DMS114 treated with DMSO at 0.1 percent for 48 hours (cell line): Measurements from ENCODE around the gene SPINDOC.
"Not testable (repeated sequence)": the region's sequence is repeated elsewhere in the genome, so short reads cannot be mapped to it uniquely, and the experiment has no call there.

Source experiments
- DNase-seq: peaks from one replicate; lab custom pipeline; 2025; ENCODE audit not compliant: unreplicated experiment; lab: John Stamatoyannopoulos, UW

SPINDOC gene

GRCh38 chr11:63813035-63813562 lies at the start of gene SPINDOC:
SPINDOC (plus strand) TSS chr11:63813456; CDS start chr11:63813687, 231 bp downstream.
- DNase-seq = peak; percentile 55

- DNase-seq = no peak
Measured at GRCh38 chr11:63763496-63764339, 49.5 kb upstream of the SPINDOC start.

GRCh38 chr11:63764340-63764678 lies 48.9 kb upstream of the SPINDOC start:
- DNase-seq = no peak

GRCh38 chr11:63764679-63765647 lies 48.3 kb upstream of the SPINDOC start:
- no peak for DNase-seq

- no peak for DNase-seq
Measured at GRCh38 chr11:63765688-63766241, 47.5 kb upstream of the SPINDOC start.

- no peak for DNase-seq
Measured at GRCh38 chr11:63766531-63767235, 46.6 kb upstream of the SPINDOC start.

- DNase-seq = no peak
Measured at GRCh38 chr11:63767267-63767564, 46.0 kb upstream of the SPINDOC start.

- DNase-seq = peak; percentile 79
Measured at GRCh38 chr11:63767565-63768236, 45.6 kb upstream of the SPINDOC start.

GRCh38 chr11:63768237-63769041 lies 44.8 kb upstream of the SPINDOC start, which contains the start of gene ZFTA:
ZFTA (minus strand) TSS chr11:63768775; CDS start chr11:63768622, 153 bp downstream.
- peak; percentile 21 for DNase-seq

GRCh38 chr11:63769042-63769713 lies 44.1 kb upstream of the SPINDOC start:
- DNase-seq = no peak

GRCh38 chr11:63769714-63770455 lies 43.4 kb upstream of the SPINDOC start:
- DNase-seq = no peak

GRCh38 chr11:63770763-63771162 lies 42.5 kb upstream of the SPINDOC start:
- DNase-seq = no peak

- DNase-seq = not testable (repeated sequence)
Measured at GRCh38 chr11:63771741-63772318, 41.4 kb upstream of the SPINDOC start.

GRCh38 chr11:63775191-63775590 lies 38.1 kb upstream of the SPINDOC start:
- DNase-seq = no peak

- no peak for DNase-seq
Measured at GRCh38 chr11:63779039-63779438, 34.2 kb upstream of the SPINDOC start.

GRCh38 chr11:63782749-63783148 lies 30.5 kb upstream of the SPINDOC start:
- DNase-seq = no peak

- DNase-seq = no peak
Measured at GRCh38 chr11:63783925-63784592, 29.2 kb upstream of the SPINDOC start.
